ENCODE measurements around the gene NDN. TPM values are rescaled to one million over a fixed set of nuclear protein-coding genes. Genes with fewer than 3 reads are reported as not detected.

NDN gene
- total RNA-seq, result 29.0 and 48.8 TPM in 2 replicates

GRCh38 chr15:23687143-23687470 lies at the start of gene NDN:
Gene NDN (minus strand): TSS chr15:23687305. CDS start chr15:23687217, 88 bp downstream.

GRCh38 chr15:23647421-23648370 lies 39.4 kb downstream of the NDN start, which contains the start of gene MAGEL2:
Gene MAGEL2 (minus strand): TSS chr15:23647867. CDS start chr15:23647742, 125 bp downstream.

Other genes starting within 250 kb of the NDN start
- gene GOLGA6L2, start 240.1 kb downstream of the NDN start, total RNA-seq, result not detected in 2 replicates
- gene MKRN3, start 121.6 kb downstream of the NDN start, total RNA-seq, result under 0.01 and 0.65 TPM in 2 replicates
- gene MAGEL2, start 39.4 kb downstream of the NDN start, total RNA-seq, result under 0.01 TPM in 2 replicates

Data from dermis lymphatic vessel endothelial cell (primary cell).